HG03342 (cell line): ENCODE measurements around the gene HOXA3.

ENCODE experiments used
- ATAC-seq: cut with Tn5 transposase; IDR thresholded peaks from one replicate; pipeline ENCODE4 v1.9.1; 2021; ENCODE audit warnings: mild to moderate bottlenecking, moderate library complexity; ENCODE audit not compliant: unreplicated experiment

HOXA3 gene

DNA sequence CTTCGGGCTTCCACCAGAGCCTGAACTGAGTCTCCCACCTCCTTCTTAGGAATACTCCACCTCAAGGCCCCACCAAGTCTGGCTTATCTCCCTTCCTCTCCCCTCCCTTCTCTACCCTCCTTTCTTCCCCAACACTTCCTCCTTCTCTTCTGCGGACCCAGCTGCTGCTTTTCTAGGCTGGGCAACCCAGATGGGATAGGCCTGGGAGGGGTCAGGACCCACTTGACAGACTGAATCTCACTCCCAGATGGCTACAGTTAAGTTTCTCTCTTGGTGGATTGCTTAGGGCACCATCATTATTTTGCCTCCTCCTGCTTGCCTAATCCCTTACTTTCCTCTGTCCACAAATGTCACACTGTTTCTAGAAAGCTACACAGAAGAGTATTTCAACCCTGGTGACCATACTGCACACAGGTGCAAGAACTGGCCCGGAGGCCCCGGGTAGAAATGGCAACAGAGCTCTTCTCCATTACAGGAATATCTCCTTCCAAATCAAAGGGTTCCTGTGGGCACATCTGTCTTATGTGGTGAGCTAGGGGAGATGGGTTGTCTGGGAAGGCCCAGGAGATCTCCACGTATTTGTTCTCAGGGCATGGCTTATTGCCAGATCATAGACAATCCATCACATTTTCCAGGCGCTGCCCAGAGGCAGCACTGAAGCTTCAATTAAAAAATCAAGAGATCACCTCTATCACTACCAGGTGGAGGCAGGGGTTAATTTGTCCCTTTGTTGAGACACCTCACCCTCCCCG is 37.8 kb upstream of the HOXA3 start:
- ATAC-seq, result no peak

DNA sequence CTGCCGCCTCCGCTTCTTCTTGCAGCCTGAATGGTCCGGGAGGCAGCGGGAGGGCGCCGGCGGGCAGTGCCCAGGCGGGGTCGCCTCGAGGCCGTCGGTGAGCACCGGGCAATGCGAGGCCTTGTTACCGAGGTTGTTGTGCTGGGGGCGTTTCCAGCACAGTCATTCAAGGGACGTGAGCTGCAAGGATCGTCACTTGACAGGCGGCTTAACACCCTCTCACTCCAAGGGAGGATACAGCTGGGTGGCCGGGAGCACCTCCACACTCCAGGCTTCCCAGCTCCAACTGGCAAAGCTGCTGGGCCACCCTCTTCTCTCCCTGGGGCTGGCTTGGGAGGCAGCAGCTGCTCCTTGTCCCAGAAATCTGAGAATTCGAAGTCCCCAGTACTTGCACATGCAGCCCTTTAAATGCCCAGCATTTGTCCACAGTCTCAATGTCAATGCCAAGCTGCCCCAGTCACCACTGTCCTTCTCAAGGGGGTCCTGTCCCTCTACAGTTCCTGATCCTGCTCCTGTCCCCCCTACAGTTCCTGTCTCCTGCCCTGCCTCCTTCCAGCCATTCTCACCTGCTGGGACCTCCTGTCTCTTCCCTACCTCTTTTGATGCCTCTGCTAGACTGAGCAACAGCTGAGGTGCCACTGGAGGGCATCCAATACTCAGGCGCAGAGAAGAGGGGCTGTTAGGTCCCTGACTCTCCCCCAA is 37.1 kb upstream of the HOXA3 start:
- no peak for ATAC-seq

DNA sequence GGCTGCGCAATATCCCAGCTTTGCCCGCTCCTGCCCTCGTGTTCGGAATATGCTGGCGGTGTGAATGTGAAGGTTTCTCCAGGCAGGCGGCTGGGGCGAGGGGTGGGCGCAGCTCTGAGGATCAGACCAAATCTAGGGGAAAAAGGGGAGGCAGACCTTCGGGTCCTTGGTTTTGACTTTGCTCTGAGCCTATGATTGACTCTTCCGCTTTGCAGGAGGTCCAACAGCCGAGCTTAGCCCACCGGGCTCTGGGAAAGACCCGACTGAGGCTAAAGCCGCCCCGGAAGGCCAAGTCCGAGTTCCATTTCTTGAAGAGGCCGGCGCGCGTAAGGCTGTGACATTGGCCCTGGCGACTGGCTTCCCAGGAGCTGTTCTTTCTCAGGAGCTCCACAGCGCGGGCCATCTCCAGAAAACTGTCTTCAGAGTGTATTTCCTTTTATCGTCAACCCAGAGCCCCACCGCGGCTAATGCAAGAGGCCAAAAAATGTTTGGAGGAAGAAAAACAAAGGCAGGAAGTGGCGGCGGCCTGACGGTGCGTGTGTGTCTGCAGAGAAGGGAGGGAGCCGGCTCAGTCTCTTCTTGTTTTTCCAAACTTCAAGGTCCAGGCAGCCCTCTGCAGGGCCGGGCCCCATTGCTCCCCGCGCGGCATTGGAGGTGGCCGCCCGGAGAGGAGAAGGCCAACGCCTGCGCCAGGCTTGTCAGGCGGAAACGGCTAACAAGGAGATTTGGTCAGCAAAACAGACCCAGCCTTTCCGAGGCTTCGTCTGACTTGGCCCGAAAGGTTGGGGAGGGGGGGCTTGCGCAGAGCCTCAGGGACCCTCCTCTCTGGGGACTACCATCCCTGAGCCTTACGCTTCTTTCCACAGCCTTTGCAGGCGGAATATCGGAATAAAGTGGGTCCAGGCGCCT is 36.3 kb upstream of the HOXA3 start:
- no peak for ATAC-seq

DNA sequence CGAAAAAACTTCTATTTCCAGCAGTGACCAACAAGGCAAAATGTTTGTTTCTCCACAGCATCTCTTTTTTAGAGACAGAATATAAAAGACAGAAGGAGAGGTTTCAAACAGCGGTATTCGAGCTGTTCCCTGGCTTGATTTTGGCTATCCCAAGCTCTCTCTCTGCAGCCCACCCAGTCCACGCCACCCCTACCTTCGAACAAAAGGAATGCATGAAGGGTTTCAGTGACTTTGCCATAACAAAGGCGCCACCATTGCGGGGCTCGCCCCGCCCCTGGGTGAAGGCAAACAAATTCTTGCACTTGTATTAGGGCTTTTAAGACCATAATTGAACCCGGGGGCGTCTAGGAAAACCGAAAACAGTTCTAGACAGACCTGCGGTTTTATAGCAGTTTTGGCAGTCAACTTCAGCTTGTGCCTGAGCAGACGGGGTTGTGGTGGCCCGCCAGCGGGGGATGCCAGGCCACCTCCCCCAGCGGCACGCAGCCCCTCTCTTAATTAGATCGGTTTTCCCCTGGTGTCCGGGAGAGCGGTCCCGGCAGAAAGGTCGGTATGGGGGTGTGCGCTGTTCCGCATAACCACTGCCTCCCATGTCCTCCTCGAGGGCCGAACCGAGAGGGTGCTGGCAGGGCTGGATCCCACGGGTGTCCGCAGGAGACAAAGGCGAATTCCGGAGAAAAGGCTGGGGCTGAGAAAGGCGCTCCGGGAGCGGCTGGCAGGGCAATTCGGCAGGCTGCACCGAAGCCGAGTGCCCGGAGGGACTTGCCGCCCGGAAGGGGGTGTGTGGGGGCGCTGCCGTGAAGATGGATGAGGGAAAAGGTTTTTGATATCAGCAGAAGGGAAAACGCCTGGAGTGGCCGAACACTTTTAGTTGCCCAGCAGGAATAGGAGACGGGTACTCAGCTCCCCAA is 35.3 kb upstream of the HOXA3 start:
- ATAC-seq, result no peak

DNA sequence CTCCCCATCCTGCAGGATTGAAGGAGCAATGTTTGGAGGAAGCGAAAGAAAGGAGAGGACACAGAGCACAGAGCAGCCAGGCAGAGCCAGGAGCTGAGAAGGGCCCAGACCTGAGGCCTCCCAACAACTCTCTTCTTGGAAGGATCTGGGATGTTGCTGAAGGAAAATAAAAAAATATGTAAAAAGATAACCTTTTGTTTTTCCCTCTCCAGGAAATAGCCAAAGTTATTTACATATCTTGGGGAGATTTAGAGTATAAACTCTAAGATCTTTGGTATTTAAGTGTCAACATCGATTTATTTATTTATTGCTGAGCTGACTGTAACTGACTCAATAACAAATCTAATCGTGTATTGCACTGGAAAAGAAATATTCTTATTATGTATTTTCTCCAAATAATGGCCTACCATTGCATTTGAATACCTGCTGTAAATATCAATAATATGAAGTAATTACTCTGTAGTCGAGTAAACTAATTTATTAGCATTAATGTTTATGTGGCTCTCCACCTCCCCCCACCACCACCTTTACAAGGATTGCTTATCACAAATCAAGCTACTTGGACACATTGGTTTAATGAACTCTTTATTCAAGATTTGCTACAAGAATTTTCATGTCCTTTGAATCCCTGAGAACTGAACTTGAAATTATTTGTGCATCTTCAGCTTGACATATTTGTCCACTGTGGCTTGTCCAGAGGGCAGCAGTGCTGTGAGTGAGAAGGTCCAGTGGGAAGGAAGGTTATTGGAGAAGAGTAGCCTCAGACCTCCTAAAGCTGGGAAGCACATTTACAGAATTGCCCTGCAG is 34.5 kb upstream of the HOXA3 start:
- ATAC-seq, result no peak

DNA sequence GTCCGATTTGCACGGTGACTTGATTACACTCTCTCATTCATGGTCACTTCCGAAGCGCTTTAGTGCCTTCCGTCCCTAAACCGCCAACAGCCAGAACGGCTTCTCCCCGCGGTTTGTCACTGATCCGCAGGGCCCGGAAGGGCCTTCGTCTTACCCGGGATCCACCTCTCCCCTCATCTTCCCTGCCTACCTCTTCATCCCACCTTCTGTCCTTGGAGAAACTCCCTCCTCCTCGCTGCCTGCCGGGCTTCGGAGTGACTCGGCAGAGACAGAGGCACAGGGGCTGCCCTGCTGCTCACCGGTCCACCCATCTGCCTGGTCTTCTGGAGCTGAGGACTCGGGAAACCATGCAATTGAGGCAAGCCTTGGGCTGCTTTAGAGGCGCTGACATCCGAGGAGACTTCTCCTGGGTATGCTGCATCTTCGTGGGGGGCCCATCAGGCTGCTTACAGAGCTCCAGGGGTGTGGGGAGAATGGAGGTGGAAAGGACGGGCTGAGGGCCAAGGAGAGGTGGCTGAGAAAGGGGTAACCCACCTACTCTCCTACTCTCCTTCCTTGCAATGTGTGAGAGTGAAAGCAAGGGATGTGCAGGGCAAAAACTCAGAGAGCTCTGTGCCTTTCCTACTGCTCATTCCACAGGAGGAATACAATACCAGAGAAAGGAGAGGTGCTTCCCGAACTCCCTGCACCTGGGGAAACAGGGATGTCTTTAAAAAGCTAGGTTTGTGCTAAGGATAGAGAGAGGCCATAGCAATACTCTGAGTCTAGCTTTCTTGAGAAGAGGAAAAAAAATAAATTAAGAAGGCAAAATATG is 33.7 kb upstream of the HOXA3 start:
- ATAC-seq, result no peak

DNA sequence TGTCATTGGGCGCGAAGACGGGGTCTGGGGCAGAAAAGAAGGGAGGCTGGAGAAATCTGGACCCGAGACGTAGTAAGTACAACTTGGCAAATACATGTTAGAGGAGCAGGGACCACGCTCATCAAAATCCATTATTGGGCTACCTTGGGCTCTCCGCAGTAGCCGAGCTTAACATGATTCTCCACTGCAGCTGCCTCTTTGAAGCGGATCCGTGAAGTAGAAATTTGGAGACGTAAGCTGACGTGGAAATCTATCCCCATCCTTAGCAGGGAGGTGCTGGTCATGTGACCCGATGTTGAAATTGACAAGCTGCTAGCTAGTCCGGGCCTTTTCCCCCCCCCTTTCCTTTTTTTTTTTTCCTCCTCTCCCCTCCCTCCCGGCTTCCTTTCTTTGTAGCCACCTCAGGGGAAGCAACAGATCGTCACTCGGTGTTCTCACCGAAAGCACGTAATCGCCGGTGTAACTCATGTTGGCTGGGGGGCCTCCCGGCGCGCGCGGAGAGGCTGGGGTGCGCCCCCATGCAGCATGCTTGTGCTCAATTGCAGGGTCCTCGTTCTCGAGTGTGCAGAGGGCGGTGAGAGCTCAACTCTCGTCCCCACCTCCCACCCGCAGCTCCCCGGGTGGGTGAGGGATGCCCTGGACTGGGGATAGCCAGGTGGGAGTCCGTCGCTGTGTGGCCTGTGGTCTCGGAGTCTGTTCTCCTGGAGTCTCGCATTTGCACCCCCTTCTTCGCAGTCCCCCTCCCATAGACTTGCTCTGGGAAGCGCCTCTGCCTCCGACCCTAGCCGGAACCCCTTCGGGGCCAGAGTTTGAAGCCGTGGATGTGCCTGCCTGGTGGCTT is 32.9 kb upstream of the HOXA3 start, which contains the start of gene HOXA11:
Gene HOXA11, minus strand, starts transcription at position 220 of the 841 bp plus-strand sequence. Its CDS starts 88 bp downstream, at position 132.
- no peak for ATAC-seq

DNA sequence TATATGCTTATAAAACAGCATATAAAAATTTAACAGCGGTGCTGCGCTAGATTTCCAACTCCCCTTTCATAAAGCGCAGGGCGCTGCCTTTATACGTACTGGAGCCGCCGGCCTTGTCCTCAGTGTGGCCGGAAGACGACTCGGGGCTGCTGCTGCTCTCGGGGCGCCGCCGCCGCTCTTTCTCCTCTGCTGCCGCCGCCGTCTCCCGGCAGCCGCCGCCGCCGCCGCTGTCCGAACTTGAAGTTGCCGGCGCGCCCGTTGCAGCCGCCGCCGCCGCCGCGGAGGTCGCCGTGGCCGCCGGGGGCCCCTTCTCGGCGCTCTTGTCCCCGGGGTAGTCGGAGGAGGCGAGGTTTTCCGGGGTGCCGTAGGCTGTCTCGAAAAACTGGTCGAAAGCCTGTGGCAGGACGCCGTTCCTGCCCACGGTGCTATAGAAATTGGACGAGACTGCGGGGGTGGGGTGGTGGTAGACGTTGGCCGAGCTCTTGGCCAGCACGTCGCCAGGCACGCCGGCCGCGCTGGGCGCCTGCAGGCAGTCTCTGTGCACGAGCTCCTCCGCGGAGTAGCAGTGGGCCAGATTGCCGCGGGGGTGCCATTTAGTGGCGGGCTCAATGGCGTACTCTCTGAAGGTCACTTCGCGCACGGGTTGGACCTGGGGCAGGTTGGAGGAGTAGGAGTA is 32.1 kb upstream of the HOXA3 start:
- no peak for ATAC-seq

DNA sequence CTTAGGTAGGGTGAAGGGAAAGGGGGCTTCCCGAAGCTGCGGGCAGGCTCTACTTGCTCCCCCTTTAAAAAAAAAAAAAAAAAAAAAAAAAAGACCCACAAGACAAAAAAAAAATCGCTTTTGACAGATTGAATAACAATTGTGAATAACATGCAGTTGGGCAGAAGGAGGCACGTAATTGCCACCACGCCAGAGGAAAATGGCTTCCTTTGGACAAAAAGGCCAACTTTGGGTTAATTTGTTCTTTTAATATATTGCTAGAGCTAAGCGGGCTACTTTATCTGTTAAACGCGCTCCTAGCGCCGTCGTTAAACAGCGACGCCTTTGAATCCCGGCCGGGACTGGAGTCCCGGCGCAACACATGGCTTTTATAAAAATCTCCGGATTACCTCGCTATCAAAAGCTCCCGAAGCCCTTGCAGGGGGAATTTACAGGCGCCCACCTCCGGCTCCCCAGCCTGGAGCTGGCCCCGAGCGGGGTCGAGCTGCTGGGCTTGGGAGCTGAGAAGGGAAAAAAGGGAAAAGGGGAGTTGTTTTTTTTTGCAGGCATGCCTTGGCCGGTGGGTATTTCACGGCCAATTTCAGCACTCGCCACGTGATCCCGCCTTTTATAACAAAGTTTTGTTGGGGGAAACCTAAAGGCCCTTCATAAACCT is 31.4 kb upstream of the HOXA3 start:
- no peak for ATAC-seq

DNA sequence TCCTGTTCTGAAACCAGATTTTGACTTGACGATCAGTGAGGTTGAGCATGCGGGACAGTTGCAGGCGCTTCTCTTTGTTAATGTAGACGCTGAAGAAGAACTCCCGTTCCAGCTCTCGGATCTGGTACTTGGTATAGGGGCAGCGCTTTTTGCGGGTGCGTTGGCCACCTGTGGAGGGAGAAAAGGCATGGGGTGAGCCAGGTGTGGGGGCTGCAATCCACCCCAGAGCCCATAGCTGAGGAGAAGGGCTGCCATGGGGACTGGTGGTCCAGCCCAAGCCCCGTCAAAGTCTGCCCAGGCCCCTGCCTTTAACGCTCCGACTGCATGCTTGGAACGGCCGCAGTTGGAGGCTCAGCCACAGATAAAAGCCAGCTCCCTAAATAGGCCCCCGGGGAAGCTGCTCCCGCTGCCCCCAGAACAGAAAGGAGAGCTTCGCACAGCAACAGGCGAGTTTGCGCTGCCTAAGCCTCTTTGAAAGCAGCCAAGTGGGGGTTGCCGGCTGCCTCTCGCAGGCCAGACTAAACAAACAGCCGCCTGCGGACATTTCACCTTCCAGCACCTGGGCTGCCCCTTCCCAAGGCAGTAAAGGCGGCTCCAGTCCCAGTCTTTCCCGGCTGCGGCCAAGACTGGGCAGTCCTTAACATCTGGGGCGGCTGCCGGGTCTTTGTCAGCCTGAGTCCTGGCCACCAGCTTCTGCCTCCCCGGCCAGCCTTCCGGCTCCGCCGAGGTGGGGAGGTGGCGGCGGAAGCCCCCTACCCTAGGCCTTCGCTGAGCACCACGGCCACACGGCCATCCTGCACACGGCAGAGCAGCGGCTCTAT is 30.7 kb upstream of the HOXA3 start:
- ATAC-seq, result no peak

DNA sequence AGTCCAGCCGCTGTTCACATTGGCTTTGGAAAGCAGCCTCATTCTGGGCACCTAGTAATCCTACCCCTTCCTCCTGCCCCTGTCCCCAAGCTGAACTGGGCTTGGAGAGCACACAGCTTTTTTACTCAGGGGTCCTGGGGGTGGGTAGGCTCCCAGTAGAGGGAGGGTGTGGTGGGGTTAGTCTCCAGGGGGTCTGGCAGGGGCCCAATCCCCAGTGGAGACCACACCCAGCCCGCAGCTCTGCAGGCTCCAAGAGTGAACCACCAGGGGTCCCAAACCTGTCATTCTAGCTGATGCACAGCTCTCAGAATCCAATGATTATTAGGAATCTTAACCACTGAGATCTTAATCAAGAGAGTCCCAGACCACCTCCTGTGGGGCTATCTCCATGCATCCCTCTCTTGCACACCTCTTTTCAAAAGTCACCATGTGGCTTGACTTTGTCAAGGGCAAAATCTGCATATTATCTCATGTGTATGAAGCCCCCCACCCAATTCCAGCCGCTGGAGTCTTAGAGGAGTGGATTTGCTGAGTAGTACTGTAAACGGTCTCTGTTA is 30.0 kb upstream of the HOXA3 start:
- no peak for ATAC-seq

DNA sequence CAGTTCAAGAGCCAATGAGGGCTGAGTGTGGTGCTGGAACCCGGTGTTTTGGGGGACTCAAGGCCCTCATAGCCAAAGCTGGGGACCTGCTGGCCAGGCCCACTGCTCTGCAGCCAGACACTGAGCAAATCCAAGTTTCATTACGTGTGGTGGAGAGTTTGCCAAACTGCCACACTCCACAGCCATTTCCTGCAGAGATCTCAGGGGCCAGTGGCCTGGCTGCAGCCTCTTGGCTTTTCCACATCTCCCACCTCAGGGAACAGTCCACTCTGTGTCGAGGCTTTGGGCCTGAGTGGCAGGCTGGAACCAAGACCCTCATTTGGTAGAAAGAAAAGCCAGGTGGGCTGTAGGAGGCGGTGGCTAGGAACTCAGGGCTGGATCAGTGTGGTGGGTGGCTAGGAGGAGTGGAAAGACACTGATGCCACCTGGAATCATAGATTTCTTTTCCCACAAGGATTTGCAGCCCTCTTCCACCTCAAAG is 29.5 kb upstream of the HOXA3 start:
- ATAC-seq, result no peak

DNA sequence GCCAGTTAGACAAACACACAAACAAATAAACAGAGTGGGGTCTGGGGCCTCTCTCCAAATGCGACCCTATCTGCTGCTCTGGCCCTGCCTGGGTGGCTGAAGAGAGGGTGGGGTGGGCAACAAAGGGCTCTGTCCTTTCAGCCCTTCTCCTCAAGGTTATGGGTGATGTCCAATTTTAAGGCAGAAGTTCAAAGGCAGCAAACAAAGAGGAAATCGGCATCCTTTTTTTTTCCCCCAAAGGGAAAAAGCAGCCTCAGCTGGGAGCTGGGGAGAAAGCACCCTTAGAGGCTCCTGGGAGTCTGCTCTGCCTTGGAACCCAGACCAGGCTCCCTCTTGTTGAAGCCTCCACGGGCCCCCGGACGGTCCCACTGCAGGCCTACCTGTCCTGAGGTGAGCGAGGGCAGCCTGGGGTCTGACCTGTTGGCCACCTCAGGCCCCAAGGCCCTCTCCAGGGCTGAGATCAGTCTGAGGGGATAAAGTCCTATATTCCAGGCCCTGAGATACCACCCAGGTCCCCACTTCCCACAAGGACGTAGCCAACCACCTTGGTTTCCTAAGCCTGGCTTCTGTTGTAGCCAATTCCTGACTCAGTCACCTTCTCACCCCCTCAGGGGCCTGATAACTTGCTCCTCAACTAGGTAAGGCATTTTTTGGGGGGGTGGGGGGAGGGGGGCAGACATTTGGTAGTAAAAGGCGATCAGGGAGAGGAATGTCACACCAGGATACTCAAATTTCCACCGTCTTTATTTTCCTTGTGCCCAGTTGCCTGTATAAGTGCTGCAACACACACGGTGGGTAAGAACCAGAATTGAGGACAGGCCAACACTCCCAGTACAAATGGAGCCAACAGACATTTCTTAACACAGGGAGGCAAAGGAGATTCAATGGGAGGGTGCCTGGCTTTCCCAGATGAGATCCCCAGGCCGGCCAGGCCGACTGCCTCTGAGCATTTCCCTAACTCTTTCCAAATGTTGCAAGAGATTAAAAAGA is 28.3 kb upstream of the HOXA3 start:
- ATAC-seq, result no peak
